ENCODE measurements around the gene RBFOX2.

GRCh38 chr22:36068776-36069344, 40.2 kb upstream of the RBFOX2 start:
- no peak for TF ChIP-seq CTCF (IDR thresholded peaks at IDR 0.05)
- TF ChIP-seq POLR2A (IDR thresholded peaks at IDR 0.05) = no peak

Data from tibial nerve (tissue), 3 donors.